Testis (tissue), 5 donors: Measurements from ENCODE around the gene ZBTB18. TPM values are rescaled to one million over a fixed set of nuclear protein-coding genes. Genes with fewer than 3 reads are reported as not detected.

Source experiments
- DNase-seq: peaks from one replicate; pipeline ENCODE4 v3.0.0-alpha.2; 2019
- H3K27ac ChIP-seq, 2 donors: fragments of 200-600 bp; sonication (generic); one replicate each; pipeline ENCODE4 v1.5.1; 2019
- H3K27me3 ChIP-seq: fragments of 200-600 bp; sonication (generic); one replicate; pipeline ENCODE4 v1.5.1; 2019
- H3K36me3 ChIP-seq: fragments of 200-600 bp; sonication (generic); one replicate; pipeline ENCODE4 v1.5.1; 2017; ENCODE audit warnings: low read depth; ENCODE audit errors: missing control alignments
- H3K4me1 ChIP-seq: fragments of 200-600 bp; sonication (generic); one replicate; pipeline ENCODE4 v1.5.1; 2019
- H3K4me3 ChIP-seq, 2 donors: fragments of 200-600 bp; sonication (generic); one replicate each; pipeline ENCODE4 v1.5.1; 2017 to 2019
- H3K9me3 ChIP-seq: fragments of 200-600 bp; sonication (generic); one replicate; pipeline ENCODE4 v1.5.1; 2017
- CTCF ChIP-seq, 3 experiments: fragments of 450-650 bp in 2 of 3; fragments of 200-600 bp in 1 of 3; sonication (generic) in 1 of 3; IDR thresholded peaks; one replicate each; pipeline ENCODE4 v1.5.1; 2016 to 2019; ENCODE audit warnings: antibody characterized with exemption in 3 of 3, mild to moderate bottlenecking in 2 of 3, moderate library complexity in 1 of 3
- POLR2A ChIP-seq: fragments of 450-650 bp; IDR thresholded peaks from one replicate; pipeline ENCODE4 v1.6.1; 2017; ENCODE audit warnings: antibody characterized with exemption, mild to moderate bottlenecking, moderate library complexity
- WGBS, 2 donors: methylation state at CpG; one replicate each; pipeline ENCODE4 v1.1.5; 2018; 5-methylcytosine and 5-hydroxymethylcytosine counted together
- intact Hi-C: fragments of 100-400 bp; cut with DNase I; formaldehyde crosslinking; loops from one replicate; pipeline ENCODE4 v1.15.1; 2023; ENCODE audit warnings: low total_unique reads
- long read RNA-seq, 2 donors: transcript quantifications; one replicate each; lab custom pipeline, GENCODE V29; 2026
- polyA plus RNA-seq: library from polyadenylated mRNA; stranded (reverse); fragments of 350-450 nt; fragmentation: Illumina TruSeq; extraction: RNeasy Lipid Tissue Mini Kit (QIAGEN cat#74804); gene quantifications from one replicate; pipeline ENCODE4 v1.2.3, GENCODE V29; 2014; ENCODE audit warnings: low read depth, low replicate concordance; ENCODE audit not compliant: insufficient read depth
- total RNA-seq, 2 donors: library from RNA; depleted of rRNA; stranded (reverse); fragments of >200 nt; gene quantifications; one replicate each; pipeline ENCODE4 v1.2.3, GENCODE V29; 2016

Gene ZBTB18
- total RNA-seq = 10 to 100 TPM; 54.3 to 61.9 TPM
- polyA plus RNA-seq = 45.0 TPM
- long read RNA-seq, donor 1, partial matches to known transcripts = 0 of 2 reads
- long read RNA-seq, donor 1, other reads (novel, unspliced or antisense) = 0 of 2 reads
- long read RNA-seq, donor 2, partial matches to known transcripts = 0 of 2 reads
- long read RNA-seq, donor 2, other reads (novel, unspliced or antisense) = 0 of 2 reads

- WGBS, 2 donors = 29 to 30% methylated on average over 4 of the region's 4 CpGs
- Histone ChIP-seq H3K27me3 (no peaks in the 10 kb centered on the region), H3K4me1 (peaks cover 33% of the 10 kb centered on the region), H3K36me3 (no peaks in the 10 kb centered on the region), H3K27ac (peak within 1 kb of the TSS; percentile 84 to 91), H3K9me3 (no peaks in the 10 kb centered on the region), H3K4me3 (peak within 1 kb of the TSS; percentile 78 to 81)
- peak; percentile 57 for DNase-seq
- intact Hi-C loops = no loop called here
- TF ChIP-seq POLR2A (no peak), CTCF (IDR thresholded peaks at IDR 0.05) (no peak)
These were observed at the start of gene ZBTB18 for GRCh38 chr1:244050835-244051444. Gene ZBTB18 (plus strand): TSS chr1:244051283. CDS start chr1:244051432, 149 bp downstream.

- 69 to 88% methylated on average over 3 of the region's 3 CpGs for whole genome bisulfite sequencing, 2 donors
- DNase-seq = no peak
- Histone ChIP-seq H3K4me3 (no peak overlapping the region), H3K27me3 (no peaks in the 10 kb centered on the region), H3K27ac (no peak overlapping the region), H3K9me3 (no peaks in the 10 kb centered on the region), H3K4me1 (no peaks in the 10 kb centered on the region), H3K36me3 (no peaks in the 10 kb centered on the region)
- intact Hi-C loops = no loop called here
- TF ChIP-seq CTCF (IDR thresholded peaks at IDR 0.05) (no peak), POLR2A (no peak)
These were observed 48.4 kb upstream of the ZBTB18 start for GRCh38 chr1:244002721-244003120.

- no peak for DNase-seq
- no peaks in the 10 kb centered on the region for H3K36me3 ChIP-seq
- no peak overlapping the region for H3K4me3 ChIP-seq
- H3K9me3 ChIP-seq = no peaks in the 10 kb centered on the region
- intact Hi-C loops = no loop called here
- no peaks in the 10 kb centered on the region for H3K27me3 ChIP-seq
- no peak for TF ChIP-seq POLR2A
- no peak for TF ChIP-seq CTCF (IDR thresholded peaks at IDR 0.05)
- WGBS, 2 donors = 85 to 90% methylated on average over 3 of the region's 3 CpGs
- no peaks in the 10 kb centered on the region for H3K4me1 ChIP-seq
- no peak overlapping the region for H3K27ac ChIP-seq
These were observed 45.6 kb upstream of the ZBTB18 start for GRCh38 chr1:244005455-244005854.

GRCh38 chr1:244006381-244006901 lies 44.6 kb upstream of the ZBTB18 start:
- WGBS, 2 donors = 50 to 59% methylated on average over 3 of the region's 3 CpGs
- no peaks in the 10 kb centered on the region for H3K27me3 ChIP-seq
- no peak for TF ChIP-seq CTCF (IDR thresholded peaks at IDR 0.05)
- no peak for TF ChIP-seq POLR2A
- intact Hi-C loops = no loop called here
- no peak overlapping the region for H3K4me3 ChIP-seq
- no peaks in the 10 kb centered on the region for H3K36me3 ChIP-seq
- DNase-seq = no peak
- H3K9me3 ChIP-seq = no peaks in the 10 kb centered on the region
- H3K4me1 ChIP-seq = no peaks in the 10 kb centered on the region
- H3K27ac ChIP-seq = no peak overlapping the region
